Pulmonary artery endothelial cell (primary cell): Measurements from ENCODE around the gene EFL1. TPM values are rescaled to one million over a fixed set of nuclear protein-coding genes. Genes with fewer than 3 reads are reported as not detected.
"Not testable (repeated sequence)": the region's sequence is repeated elsewhere in the genome, so short reads cannot be mapped to it uniquely, and the experiment has no call there.

ENCODE experiments used
- DNase-seq: peaks from one replicate; pipeline ENCODE4 v3.0.0-alpha.2; 2011; ENCODE audit warnings: low read depth, low spot score
- total RNA-seq: library from RNA; depleted of rRNA; stranded (reverse); fragments of >200 nt; gene quantifications from 2 replicates; pipeline ENCODE4 v1.2.3, GENCODE V29; 2014

Gene EFL1
- 30.3 and 32.5 TPM in 2 replicates for total RNA-seq

- DNase-seq: peak; percentile 49
These were observed at the start of gene EFL1, which contains the start of gene SAXO2 for GRCh38 chr15:82262422-82263026. EFL1 (minus strand) TSS chr15:82262734; CDS start chr15:82261778, 956 bp downstream. SAXO2 (plus strand) TSS chr15:82262818; CDS start chr15:82262880, 62 bp downstream.

GRCh38 chr15:82311321-82311720, 48.8 kb upstream of the EFL1 start:
- not testable (repeated sequence) for DNase-seq

- no peak for DNase-seq
These were observed 47.3 kb upstream of the EFL1 start for GRCh38 chr15:82309802-82310201.

GRCh38 chr15:82307714-82308081, 45.2 kb upstream of the EFL1 start:
- DNase-seq: no peak

- no peak for DNase-seq
These were observed 44.5 kb upstream of the EFL1 start for GRCh38 chr15:82306791-82307713.

GRCh38 chr15:82305621-82306048, 43.1 kb upstream of the EFL1 start:
- DNase-seq: no peak

- DNase-seq: no peak
These were observed 42.2 kb upstream of the EFL1 start for GRCh38 chr15:82304778-82305090.

- no peak for DNase-seq
These were observed 41.6 kb upstream of the EFL1 start for GRCh38 chr15:82303956-82304777.

- DNase-seq: no peak
These were observed 38.9 kb upstream of the EFL1 start for GRCh38 chr15:82301296-82302016.

- DNase-seq: no peak
These were observed 38.3 kb upstream of the EFL1 start for GRCh38 chr15:82300883-82301282.

- not testable (repeated sequence) for DNase-seq
These were observed 37.8 kb upstream of the EFL1 start for GRCh38 chr15:82300326-82300725.

- DNase-seq: not testable (repeated sequence)
These were observed 37.0 kb upstream of the EFL1 start for GRCh38 chr15:82299511-82299914.

- DNase-seq: no peak
These were observed 36.0 kb upstream of the EFL1 start for GRCh38 chr15:82298520-82298919.

GRCh38 chr15:82298032-82298431, 35.5 kb upstream of the EFL1 start:
- no peak for DNase-seq

- no peak for DNase-seq
These were observed 35.0 kb upstream of the EFL1 start for GRCh38 chr15:82297546-82297945.

- DNase-seq: no peak
These were observed 31.6 kb upstream of the EFL1 start for GRCh38 chr15:82294061-82294690.

- DNase-seq: no peak
These were observed 29.7 kb upstream of the EFL1 start for GRCh38 chr15:82292271-82292670.

- not testable (repeated sequence) for DNase-seq
These were observed 25.7 kb upstream of the EFL1 start for GRCh38 chr15:82288202-82288601.

- DNase-seq: not testable (repeated sequence)
These were observed 23.9 kb upstream of the EFL1 start for GRCh38 chr15:82286475-82286874.

- not testable (repeated sequence) for DNase-seq
These were observed 21.8 kb upstream of the EFL1 start for GRCh38 chr15:82284381-82284780.

GRCh38 chr15:82282386-82282785, 19.9 kb upstream of the EFL1 start:
- DNase-seq: not testable (repeated sequence)
